HepG2 (cell line): ENCODE measurements around the gene RAB3D. TPM values are rescaled to one million over a fixed set of nuclear protein-coding genes. Genes with fewer than 3 reads are reported as not detected.

ENCODE experiments used
- CENPX ChIP-seq: sonication (generic); formaldehyde crosslinking; IDR thresholded peaks from 2 replicates; pipeline ENCODE4 v1.9.0; 2021; ENCODE audit warnings: mild to moderate bottlenecking, missing genetic modification reagents, moderate library complexity
- DRAP1 ChIP-seq: IDR thresholded peaks from 2 replicates; pipeline ENCODE4 v1.6.1; 2016; ENCODE audit warnings: missing genetic modification reagents, missing compliant biosample characterization
- ETS1 ChIP-seq: sonication (generic); formaldehyde crosslinking; IDR thresholded peaks from 2 replicates; pipeline ENCODE4 v1.4.0; 2020; ENCODE audit warnings: missing genetic modification reagents
- GATAD1 ChIP-seq: IDR thresholded peaks from 2 replicates; pipeline ENCODE4 v1.6.1; 2016; ENCODE audit warnings: missing genetic modification reagents, missing compliant biosample characterization
- HOXA5 ChIP-seq: sonication (generic); formaldehyde crosslinking; IDR thresholded peaks from 2 replicates; pipeline ENCODE4 v1.4.0; 2020; ENCODE audit warnings: missing genetic modification reagents
- MAFF ChIP-seq: IDR thresholded peaks from 2 replicates; pipeline ENCODE4 v1.6.1; 2011; ENCODE audit warnings: low read depth, low read length, improper control_type of control experiment
- MEF2D ChIP-seq: sonication (generic); formaldehyde crosslinking; IDR thresholded peaks from 2 replicates; pipeline ENCODE4 v1.5.1; 2020; ENCODE audit warnings: mild to moderate bottlenecking, missing genetic modification reagents
- MTF1 ChIP-seq: sonication (generic); formaldehyde crosslinking; IDR thresholded peaks from 2 replicates; pipeline ENCODE4 v1.5.0; 2020; ENCODE audit warnings: missing genetic modification reagents
- NFIB ChIP-seq: sonication (generic); formaldehyde crosslinking; IDR thresholded peaks from 2 replicates; pipeline ENCODE4 v1.9.0; 2021; ENCODE audit warnings: missing genetic modification reagents, mild to moderate bottlenecking, borderline replicate concordance
- REPIN1 ChIP-seq: sonication (generic); formaldehyde crosslinking; IDR thresholded peaks from 2 replicates; pipeline ENCODE4 v1.8.0; 2022; ENCODE audit warnings: missing genetic modification reagents, low read depth, mild to moderate bottlenecking, borderline replicate concordance
- SALL2 ChIP-seq: sonication (generic); formaldehyde crosslinking; IDR thresholded peaks from 2 replicates; pipeline ENCODE4 v1.8.1; 2023; ENCODE audit warnings: mild to moderate bottlenecking, missing genetic modification reagents, inconsistent platforms
- SMAD9 ChIP-seq: sonication (generic); formaldehyde crosslinking; IDR thresholded peaks from 2 replicates; pipeline ENCODE4 v1.5.1; 2020; ENCODE audit warnings: mild to moderate bottlenecking, missing genetic modification reagents
- USF2 ChIP-seq, 2 experiments: sonication (generic) in 1 of 2; formaldehyde crosslinking in 1 of 2; IDR thresholded peaks; 2 replicates each; pipeline versions ENCODE4 v1.5.1 to v1.6.1; 2011 to 2020; ENCODE audit warnings: borderline replicate concordance in 1 of 2, low read depth in 1 of 2, low read length in 1 of 2, mild to moderate bottlenecking in 1 of 2, missing genetic modification reagents in 1 of 2, moderate library complexity in 1 of 2
- ZBTB20 ChIP-seq: sonication (generic); formaldehyde crosslinking; IDR thresholded peaks from 2 replicates; pipeline ENCODE4 v1.8.1; 2023; ENCODE audit warnings: missing genetic modification reagents, low read depth, mild to moderate bottlenecking, borderline replicate concordance
- ZBTB3 ChIP-seq: sonication (generic); formaldehyde crosslinking; IDR thresholded peaks from 2 replicates; pipeline ENCODE4 v1.4.0; 2020; ENCODE audit warnings: low read depth, mild to moderate bottlenecking, moderate library complexity, missing genetic modification reagents, borderline replicate concordance
- ZNF34 ChIP-seq: sonication (generic); formaldehyde crosslinking; IDR thresholded peaks from 2 replicates; pipeline ENCODE4 v1.4.0; 2020; ENCODE audit warnings: mild to moderate bottlenecking, missing genetic modification reagents, borderline replicate concordance
- ZNF644 ChIP-seq: IDR thresholded peaks from 2 replicates; pipeline ENCODE4 v1.6.1; 2016; ENCODE audit warnings: low read depth
- ZNF776 ChIP-seq: sonication (generic); formaldehyde crosslinking; IDR thresholded peaks from 2 replicates; pipeline ENCODE4 v1.4.0; 2020; ENCODE audit warnings: mild to moderate bottlenecking, missing genetic modification reagents
- ZNF777 ChIP-seq: sonication (generic); formaldehyde crosslinking; IDR thresholded peaks from 2 replicates; pipeline ENCODE4 v1.4.0; 2020; ENCODE audit warnings: missing genetic modification reagents
- ZNF792 ChIP-seq: IDR thresholded peaks from 2 replicates; pipeline ENCODE4 v1.6.1; 2016
- polyA plus RNA-seq, 8 experiments: library from polyadenylated mRNA; depleted of rRNA in 3 of 8; stranded (reverse) in 7 of 8; unstranded in 1 of 8; fragments of >200 nt; fragmentation: Illumina TruSeq in 4 of 8; extraction: Trizol in 4 of 8; gene quantifications; 2 replicates each; pipeline versions ENCODE4 v1.2.1 to v1.2.3, GENCODE V29; 2011 to 2016; ENCODE audit warnings: low read depth in 4 of 8, missing spikeins in 1 of 8, mixed read lengths in 1 of 8; ENCODE audit not compliant: insufficient read depth in 1 of 8
- total RNA-seq, 5 experiments: library from RNA; depleted of rRNA; stranded (reverse); fragments of >200 nt; fragmentation: Illumina TruSeq; extraction: Trizol; gene quantifications; 2 replicates each; pipeline ENCODE4 v1.2.3, GENCODE V29; 2016; ENCODE audit warnings: low read depth in 1 of 5
- TF ChIP-seq, protein P1 (sequence below): sonication (generic); formaldehyde crosslinking; IDR thresholded peaks from 2 replicates; pipeline ENCODE4 v1.4.0; 2020; ENCODE audit warnings: missing genetic modification reagents
- TF ChIP-seq, protein P2 (sequence below): sonication (generic); formaldehyde crosslinking; IDR thresholded peaks from 2 replicates; pipeline ENCODE4 v1.5.1; 2020; ENCODE audit warnings: missing genetic modification reagents, mild to moderate bottlenecking, borderline replicate concordance
- TF ChIP-seq, protein P3 (sequence below): sonication (generic); formaldehyde crosslinking; IDR thresholded peaks from 2 replicates; pipeline ENCODE4 v1.4.0; 2020; ENCODE audit warnings: mild to moderate bottlenecking, missing genetic modification reagents

The RAB3D gene
- total and polyA plus RNA-seq, 2 of the 13 experiments (the other 11 are each of a cell fraction or from before 2014, with no cell fraction given): 2.0 to 16.1 TPM

- TF ChIP-seq MTF1: no peak
- TF ChIP-seq, protein P1, sequence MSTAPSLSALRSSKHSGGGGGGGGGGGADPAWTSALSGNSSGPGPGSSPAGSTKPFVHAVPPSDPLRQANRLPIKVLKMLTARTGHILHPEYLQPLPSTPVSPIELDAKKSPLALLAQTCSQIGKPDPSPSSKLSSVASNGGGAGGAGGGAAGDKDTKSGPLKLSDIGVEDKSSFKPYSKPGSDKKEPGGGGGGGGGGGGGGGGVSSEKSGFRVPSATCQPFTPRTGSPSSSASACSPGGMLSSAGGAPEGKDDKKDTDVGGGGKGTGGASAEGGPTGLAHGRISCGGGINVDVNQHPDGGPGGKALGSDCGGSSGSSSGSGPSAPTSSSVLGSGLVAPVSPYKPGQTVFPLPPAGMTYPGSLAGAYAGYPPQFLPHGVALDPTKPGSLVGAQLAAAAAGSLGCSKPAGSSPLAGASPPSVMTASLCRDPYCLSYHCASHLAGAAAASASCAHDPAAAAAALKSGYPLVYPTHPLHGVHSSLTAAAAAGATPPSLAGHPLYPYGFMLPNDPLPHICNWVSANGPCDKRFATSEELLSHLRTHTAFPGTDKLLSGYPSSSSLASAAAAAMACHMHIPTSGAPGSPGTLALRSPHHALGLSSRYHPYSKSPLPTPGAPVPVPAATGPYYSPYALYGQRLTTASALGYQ: no peak
- peak; percentile 75 for TF ChIP-seq ZNF792 (CRISPR knock-in tag)
- TF ChIP-seq ETS1: no peak
- TF ChIP-seq MEF2D: no peak
- TF ChIP-seq ZNF777 (CRISPR knock-in tag): no peak
- no peak for TF ChIP-seq MAFF
- TF ChIP-seq, protein P2, sequence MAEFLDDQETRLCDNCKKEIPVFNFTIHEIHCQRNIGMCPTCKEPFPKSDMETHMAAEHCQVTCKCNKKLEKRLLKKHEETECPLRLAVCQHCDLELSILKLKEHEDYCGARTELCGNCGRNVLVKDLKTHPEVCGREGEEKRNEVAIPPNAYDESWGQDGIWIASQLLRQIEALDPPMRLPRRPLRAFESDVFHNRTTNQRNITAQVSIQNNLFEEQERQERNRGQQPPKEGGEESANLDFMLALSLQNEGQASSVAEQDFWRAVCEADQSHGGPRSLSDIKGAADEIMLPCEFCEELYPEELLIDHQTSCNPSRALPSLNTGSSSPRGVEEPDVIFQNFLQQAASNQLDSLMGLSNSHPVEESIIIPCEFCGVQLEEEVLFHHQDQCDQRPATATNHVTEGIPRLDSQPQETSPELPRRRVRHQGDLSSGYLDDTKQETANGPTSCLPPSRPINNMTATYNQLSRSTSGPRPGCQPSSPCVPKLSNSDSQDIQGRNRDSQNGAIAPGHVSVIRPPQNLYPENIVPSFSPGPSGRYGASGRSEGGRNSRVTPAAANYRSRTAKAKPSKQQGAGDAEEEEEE (CRISPR knock-in tag): no peak
- no peak for TF ChIP-seq ZBTB20 (CRISPR knock-in tag)
- TF ChIP-seq DRAP1 (CRISPR knock-in tag): peak; percentile 34; the same call in 1 of the 2 replicates
- TF ChIP-seq GATAD1 (CRISPR knock-in tag): 0 out of 2 replicates have a peak, but pooled peaks have one; percentile 29
- no peak for TF ChIP-seq ZNF644 (CRISPR knock-in tag)
- no peak for TF ChIP-seq CENPX
- TF ChIP-seq ZNF776: no peak
- TF ChIP-seq, protein P3, sequence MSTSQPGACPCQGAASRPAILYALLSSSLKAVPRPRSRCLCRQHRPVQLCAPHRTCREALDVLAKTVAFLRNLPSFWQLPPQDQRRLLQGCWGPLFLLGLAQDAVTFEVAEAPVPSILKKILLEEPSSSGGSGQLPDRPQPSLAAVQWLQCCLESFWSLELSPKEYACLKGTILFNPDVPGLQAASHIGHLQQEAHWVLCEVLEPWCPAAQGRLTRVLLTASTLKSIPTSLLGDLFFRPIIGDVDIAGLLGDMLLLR (CRISPR knock-in tag): no peak
- no peak for TF ChIP-seq ZBTB3
- TF ChIP-seq REPIN1 (CRISPR knock-in tag): no peak
- no peak for TF ChIP-seq SALL2 (CRISPR knock-in tag)
- TF ChIP-seq NFIB (CRISPR knock-in tag): no peak
- no peak for TF ChIP-seq ZNF34 (CRISPR knock-in tag)
- no peak for TF ChIP-seq USF2 (IDR thresholded peaks at IDR 0.05; ENCODE audit: low read depth, low read length)
- no peak for TF ChIP-seq USF2 (CRISPR knock-in tag; IDR thresholded peaks at IDR 0.05; ENCODE audit: borderline replicate concordance)
- peak; percentile 63; the same call in 1 of the 2 replicates for TF ChIP-seq HOXA5 (CRISPR knock-in tag)
- no peak for TF ChIP-seq SMAD9
Observed at GRCh38 chr19:11324079-11324661, 15.3 kb downstream of the RAB3D start (continued).
